Posterior cingulate gyrus (tissue), 11 donors: Measurements from ENCODE around the gene UTS2B.
A peak's percentile ranks its signal among the peaks of the same experiment; 100 is the strongest.

Experiments
- DNase-seq, 10 donors: peaks; one replicate each; pipeline versions ENCODE4 v3.0.0 to v3.0.0-alpha.2; 2020 to 2021; ENCODE audit warnings: mixed read lengths in 3 of 10
- intact Hi-C: fragments of 100-400 bp; cut with DNase I; formaldehyde crosslinking; loops from one replicate; pipeline ENCODE4 v1.15.1; 2023

Gene UTS2B

GRCh38 chr3:191353022-191353777 is 22.9 kb upstream of the UTS2B start:
- DNase-seq, result no peak
- intact Hi-C loops, result no loop called here

GRCh38 chr3:191352014-191352413 is 21.7 kb upstream of the UTS2B start:
- intact Hi-C loops, result no loop called here

GRCh38 chr3:191350396-191351090 is 20.2 kb upstream of the UTS2B start:
- intact Hi-C loops, result no loop called here
- no peak for DNase-seq

More at GRCh38 chr3:191352014-191352413, 21.7 kb upstream of the UTS2B start:
- no peak for DNase-seq

GRCh38 chr3:191348098-191348497 is 17.8 kb upstream of the UTS2B start:
- no peak for DNase-seq
- intact Hi-C loops, result no loop called here

GRCh38 chr3:191347228-191347627 is 16.9 kb upstream of the UTS2B start:
- no peak for DNase-seq

GRCh38 chr3:191345334-191345733 is 15.0 kb upstream of the UTS2B start:
- no peak for DNase-seq
- intact Hi-C loops, result no loop called here

More at GRCh38 chr3:191347228-191347627, 16.9 kb upstream of the UTS2B start:
- intact Hi-C loops, result no loop called here

- intact Hi-C loops, result no loop called here
- DNase-seq, result no peak
Observed at GRCh38 chr3:191343913-191344312, 13.6 kb upstream of the UTS2B start.

GRCh38 chr3:191343115-191343514 is 12.8 kb upstream of the UTS2B start:
- intact Hi-C loops, result no loop called here
- DNase-seq, result no peak

GRCh38 chr3:191342411-191342810 is 12.1 kb upstream of the UTS2B start:
- peak in 1 of 10 donors; percentile 3 for DNase-seq
- intact Hi-C loops, result no loop called here

GRCh38 chr3:191342006-191342405 is 11.7 kb upstream of the UTS2B start:
- intact Hi-C loops, result no loop called here
- DNase-seq, result no peak

- no peak for DNase-seq
- intact Hi-C loops, result no loop called here
Observed at GRCh38 chr3:191340966-191341365, 10.6 kb upstream of the UTS2B start.

- intact Hi-C loops, result no loop called here
- no peak for DNase-seq
Observed at GRCh38 chr3:191340351-191340750, 10.0 kb upstream of the UTS2B start.

- intact Hi-C loops, result no loop called here
Observed at GRCh38 chr3:191339316-191339917, 9.1 kb upstream of the UTS2B start.

GRCh38 chr3:191338177-191338488 is 7.8 kb upstream of the UTS2B start:
- no peak for DNase-seq
- intact Hi-C loops, result no loop called here

More at GRCh38 chr3:191339316-191339917, 9.1 kb upstream of the UTS2B start:
- no peak for DNase-seq

GRCh38 chr3:191336833-191337232 is 6.5 kb upstream of the UTS2B start:
- intact Hi-C loops, result no loop called here
- no peak for DNase-seq

GRCh38 chr3:191334346-191334893 is 4.1 kb upstream of the UTS2B start:
- no peak for DNase-seq
- intact Hi-C loops, result no loop called here

GRCh38 chr3:191333298-191333880 is 3.1 kb upstream of the UTS2B start:
- intact Hi-C loops, result no loop called here
- no peak for DNase-seq

GRCh38 chr3:191331388-191331787 is 1.1 kb upstream of the UTS2B start:
- intact Hi-C loops, result no loop called here
- DNase-seq, result no peak

GRCh38 chr3:191330530-191331048 is 263 bp upstream of the UTS2B start:
- intact Hi-C loops, result no loop called here
- no peak for DNase-seq

GRCh38 chr3:191328962-191329653 is 1.2 kb downstream of the UTS2B start, which contains the start of gene CCDC50:
TSS of gene CCDC50 (plus strand) at chr3:191329394. CDS start at chr3:191329675, 281 bp downstream.
- intact Hi-C loops, result no loop called here
- peak; percentile 76 to 96 (median 79) for DNase-seq
